HG02852 (cell line): ENCODE measurements around the gene DAB2IP.
A peak's percentile ranks its signal among the peaks of the same experiment; 100 is the strongest.

ENCODE experiments used
- ATAC-seq: cut with Tn5 transposase; IDR thresholded peaks from one replicate; pipeline ENCODE4 v1.9.1; 2021; ENCODE audit warnings: mild to moderate bottlenecking, moderate library complexity; ENCODE audit not compliant: unreplicated experiment

The DAB2IP gene

GRCh38 chr9:121700165-121700831 lies 48.9 kb downstream of the DAB2IP start:
- ATAC-seq = no peak

DNA sequence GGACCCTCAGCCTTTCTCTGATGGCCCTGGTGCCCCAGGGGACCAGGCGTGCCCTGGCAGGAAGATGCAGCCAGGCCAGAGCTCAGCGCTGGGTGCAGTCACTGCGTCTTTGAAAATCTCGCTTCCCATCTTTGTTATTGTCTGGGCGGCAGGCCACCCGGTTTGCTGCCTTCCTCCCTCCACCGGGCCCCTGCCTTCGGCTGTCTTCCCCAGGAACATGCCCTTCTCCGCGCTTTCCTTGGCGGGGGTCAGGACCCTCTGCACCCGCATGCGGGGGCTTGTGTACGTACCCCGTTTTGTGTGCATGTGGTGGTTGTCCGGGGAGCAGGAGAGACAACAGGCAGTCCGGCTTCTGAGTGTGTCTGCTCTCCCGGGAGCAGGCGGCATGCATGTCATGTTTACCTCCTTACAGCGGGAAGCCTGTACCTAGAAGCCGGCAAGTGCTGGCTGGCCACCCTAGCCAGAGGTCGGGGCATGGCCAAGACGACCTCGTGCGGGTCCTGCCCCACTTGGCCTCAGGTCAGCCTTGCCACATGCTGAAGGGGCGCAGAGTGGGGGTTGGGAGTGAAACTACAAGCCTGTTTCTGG lies 49.5 kb downstream of the DAB2IP start:
- no peak for ATAC-seq

DNA sequence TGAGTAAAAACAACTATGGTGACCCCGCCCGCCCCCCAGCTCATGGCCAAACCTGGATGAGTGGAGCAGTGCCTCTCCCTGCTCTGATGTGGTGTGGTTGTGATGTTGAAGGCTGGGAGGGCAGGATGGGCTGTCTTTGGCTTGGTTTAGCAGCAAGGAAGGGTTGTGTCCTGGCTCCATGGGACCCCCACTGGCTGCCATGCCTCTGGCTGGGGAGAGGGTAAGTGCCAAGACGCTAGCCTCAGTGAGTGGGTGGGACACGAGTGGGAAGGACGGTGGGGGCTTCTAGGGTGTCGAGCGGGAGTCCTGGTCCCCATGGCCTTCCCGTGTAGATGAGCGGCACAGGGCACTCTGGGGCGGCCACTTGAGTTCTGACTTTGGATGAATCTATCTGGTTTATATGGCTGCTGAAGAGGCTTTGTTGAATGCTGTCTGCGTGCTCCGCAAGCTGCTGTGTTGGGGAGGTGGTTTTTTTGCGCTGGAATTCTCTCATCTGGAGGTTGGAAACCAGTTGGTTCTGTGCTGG lies 50.4 kb downstream of the DAB2IP start:
- ATAC-seq = no peak

DNA sequence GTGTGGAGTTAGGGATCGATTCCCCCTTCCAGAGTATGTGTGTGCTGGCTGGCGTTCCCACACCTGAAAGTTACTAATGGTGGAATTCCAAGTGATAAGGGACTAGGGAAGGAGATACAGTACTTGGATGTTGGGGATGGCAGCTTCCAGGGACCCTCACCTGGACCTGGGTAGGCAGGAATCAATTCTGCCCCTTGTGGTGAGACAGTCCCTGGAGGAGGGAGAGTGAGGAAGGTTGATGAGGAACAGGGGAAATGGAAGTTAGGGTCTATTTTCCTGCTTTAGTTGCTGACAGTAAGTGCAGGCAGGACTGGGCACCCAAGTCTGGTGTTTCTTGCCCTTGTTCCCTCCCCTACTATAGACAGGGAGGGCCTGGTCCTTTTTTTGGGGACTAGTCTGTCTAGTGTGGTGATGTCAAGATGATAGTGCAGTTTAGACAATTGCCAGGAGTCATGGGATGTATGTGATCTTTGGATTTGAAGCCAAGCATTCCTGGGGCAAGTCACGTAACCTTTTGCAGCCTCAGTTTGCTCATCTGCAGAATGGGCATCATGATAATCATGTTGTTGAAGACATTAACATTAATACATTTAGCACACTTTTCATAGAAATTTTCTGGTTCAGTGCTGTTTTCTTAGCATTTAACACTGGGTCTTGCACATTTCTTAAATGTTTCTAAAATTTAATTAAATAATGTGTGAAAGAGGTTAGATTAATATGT lies 51.7 kb downstream of the DAB2IP start:
- ATAC-seq = no peak

DNA sequence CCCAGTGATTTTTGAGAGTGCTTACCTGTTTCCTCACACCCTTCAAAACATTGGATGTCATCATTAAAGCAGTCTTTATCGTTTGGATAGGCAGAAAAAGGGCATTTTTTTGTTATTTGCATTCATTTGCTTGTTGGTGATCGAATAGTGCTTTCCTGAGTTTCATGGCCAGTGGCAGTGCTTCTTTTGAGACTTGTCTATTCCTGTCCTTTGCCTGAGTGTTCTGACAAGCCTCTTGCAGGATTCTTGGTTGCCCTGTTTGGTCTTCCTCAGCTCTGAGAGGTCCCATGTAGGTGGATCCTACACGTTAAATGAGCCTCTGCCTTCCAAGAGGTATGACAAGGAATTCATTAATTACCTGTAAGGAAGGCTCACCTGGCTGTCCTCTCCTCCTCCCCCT lies 52.8 kb downstream of the DAB2IP start:
- ATAC-seq = no peak

- no peak for ATAC-seq
Measured at GRCh38 chr9:121706149-121706750, 54.8 kb downstream of the DAB2IP start.

DNA sequence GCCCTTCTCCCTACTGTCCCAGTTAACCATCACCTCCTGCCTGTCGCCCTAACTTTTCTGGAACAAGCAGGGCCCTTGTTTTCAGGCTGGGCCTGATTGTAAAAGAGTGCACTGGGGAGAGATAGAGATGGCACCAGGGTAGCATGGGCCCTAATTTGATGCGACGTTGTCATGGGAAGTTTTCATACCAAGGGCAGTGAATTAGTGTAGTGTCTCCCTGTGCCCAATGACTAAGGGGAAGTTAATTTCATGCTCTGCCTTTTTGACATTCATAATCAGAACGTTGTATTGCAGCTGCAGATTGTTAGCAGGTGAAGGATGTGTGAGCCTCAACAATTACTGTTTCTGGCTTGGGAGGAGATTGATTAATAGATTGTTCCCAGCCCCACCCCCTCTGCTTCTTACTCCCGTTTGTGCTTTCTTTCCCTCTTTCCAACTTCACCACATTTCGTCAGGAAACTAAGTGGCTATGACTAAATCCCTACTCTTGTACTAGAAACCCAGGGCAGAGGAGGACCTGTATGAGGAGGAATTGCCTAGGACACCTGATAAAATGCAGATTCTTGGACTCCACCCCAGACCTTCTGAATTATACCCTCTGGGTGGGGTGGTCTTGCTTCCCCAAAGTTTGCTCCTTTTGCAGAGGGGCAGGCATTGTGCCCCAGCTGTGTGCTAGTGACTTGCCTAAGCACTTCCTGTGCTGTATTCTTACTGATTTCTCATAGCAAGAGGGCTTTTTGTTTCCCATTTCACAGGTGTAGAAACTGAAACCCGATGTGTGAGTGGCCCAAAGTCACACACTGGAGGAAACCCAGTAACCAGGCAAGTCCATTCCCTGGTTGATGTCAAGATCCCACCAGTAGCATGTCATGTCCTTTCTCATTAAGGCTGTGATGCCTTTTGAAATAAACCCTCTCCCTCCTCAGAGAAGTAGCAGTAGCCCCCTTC lies 56.3 kb downstream of the DAB2IP start:
- ATAC-seq = peak; percentile 96

DNA sequence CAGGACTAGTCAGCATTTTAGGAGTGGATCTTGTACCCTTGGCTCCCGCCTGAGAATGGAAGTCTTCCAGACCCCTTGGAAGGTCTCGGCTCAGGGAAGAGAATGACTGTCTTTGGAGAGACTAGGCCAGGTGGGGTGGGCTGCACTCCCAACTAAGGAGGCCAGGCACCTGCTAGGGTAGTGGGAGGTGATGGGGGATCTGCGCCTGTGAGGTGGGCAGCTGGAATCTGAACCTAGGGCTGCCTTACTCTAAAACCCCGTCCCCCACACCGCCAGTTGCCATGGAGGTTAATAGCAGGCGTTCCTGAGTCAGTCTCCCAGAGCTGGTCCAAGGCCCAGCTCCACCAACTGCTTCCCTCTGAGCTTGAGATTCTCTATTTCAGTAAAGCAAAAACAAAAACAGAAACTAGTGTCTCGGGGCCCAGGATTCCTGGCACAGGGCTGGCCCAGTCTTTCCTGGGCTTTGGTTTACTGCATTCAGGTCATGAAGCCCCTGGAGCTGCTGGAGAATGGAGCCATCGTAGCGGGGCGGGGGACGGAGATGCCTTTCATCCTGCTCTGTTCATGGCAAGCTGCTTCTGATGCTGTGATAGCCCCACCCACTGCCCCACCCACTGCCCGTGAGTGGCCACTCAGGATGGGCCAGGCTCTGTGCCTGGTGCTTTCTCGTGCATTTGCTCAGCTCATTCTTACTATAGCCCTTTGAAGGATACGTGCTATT lies 57.5 kb downstream of the DAB2IP start:
- ATAC-seq = no peak

DNA sequence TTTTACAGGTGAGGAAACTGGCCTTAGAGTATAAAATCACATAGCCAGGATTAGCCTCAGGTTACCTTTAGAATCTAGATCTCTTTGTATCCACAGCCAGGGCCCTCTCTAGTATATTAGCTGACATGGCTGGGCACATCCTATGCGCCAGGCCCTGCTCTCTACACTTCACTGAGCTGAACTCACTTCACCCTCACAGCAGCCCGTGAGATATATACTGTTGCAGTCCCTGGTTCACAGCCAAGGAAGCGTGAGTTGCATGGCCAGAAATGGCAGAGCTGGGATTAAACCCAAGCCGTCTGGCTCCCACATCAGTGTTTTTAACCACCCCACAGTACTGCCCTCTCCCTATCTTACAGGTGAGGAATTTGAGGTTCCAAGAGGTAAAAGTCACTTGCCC lies 58.4 kb downstream of the DAB2IP start:
- ATAC-seq = no peak

- no peak for ATAC-seq
Measured at GRCh38 chr9:121711281-121711680, 59.8 kb downstream of the DAB2IP start.

DNA sequence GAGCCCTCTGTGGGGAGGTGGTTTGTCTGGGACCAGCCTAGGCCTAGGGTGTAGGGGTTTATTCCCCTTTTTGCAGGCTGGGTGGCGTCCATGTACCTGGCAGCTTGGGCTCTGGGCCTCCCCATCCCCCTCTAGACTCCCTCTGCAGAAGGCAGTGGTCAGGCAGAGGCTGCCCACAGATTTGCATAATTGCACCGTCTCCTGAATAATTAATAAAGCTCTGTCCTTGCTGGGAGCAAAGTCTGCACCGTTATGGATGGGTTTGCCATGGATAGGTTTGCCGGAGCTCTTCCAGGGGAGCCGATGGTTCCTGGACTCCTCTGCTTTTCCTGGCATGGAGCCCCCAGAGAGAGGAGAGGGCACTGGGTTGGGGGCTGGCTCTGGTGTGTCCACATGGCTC lies 60.4 kb downstream of the DAB2IP start:
- no peak for ATAC-seq

DNA sequence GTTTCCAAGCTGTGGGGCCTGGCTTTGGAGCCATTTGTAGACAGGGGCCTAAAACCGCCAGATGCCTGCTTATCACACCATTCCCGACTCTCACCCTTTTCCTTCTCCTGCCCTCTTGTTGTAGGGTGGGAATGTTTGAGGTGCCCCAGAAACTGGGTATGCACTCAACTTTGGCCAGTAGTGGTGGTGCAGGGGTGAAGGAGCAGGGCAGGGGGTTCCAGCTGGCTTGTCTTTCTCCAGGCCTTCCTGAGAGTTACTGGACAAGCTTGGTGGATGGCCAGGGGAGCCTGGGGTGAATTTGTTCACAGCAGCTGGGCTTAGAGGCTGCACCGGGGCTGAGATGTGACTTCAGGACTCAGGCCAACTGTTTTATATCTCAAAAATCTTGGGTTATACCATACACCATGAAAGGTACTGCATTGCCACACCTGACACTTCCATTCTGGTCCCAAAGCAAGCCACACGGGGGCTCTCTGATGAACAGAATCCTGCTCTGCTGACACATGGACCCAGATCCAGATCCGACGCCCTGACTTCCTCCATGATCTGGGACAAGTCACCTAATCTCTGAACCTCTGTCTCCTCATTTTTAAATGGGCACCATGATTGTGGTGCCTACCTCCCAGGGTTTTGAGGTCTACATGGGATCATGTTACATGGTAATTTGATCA lies 62.1 kb downstream of the DAB2IP start:
- ATAC-seq = no peak

DNA sequence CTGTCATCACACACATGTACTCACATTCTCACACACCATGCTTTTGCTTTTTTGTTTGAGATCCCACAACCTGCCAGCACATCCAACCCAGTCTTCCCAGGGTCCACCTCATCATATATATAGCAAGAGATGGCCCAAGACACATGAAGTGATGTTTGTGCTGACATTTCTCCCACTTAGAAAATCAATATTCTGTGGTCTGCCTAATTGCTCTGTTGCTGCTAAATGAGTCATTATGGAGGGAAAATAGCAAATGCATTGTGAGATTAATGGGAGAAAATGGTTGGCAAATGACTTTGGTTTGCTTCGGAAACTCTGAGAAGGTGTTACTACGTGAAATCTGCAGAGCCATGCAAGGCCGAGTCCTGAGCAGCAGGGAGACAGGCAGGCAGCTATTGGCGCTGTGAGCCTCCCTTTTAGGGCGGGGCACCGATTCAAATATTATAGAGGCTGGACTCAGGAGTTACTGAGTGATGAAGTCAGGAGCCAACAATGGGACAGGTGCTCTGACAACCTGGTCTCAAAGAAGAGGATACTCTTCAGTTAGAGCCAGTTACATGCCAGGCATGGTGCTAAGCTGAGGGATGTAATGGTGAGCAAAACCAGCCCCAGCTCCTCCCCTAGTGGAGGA lies 62.8 kb downstream of the DAB2IP start:
- ATAC-seq = no peak

DNA sequence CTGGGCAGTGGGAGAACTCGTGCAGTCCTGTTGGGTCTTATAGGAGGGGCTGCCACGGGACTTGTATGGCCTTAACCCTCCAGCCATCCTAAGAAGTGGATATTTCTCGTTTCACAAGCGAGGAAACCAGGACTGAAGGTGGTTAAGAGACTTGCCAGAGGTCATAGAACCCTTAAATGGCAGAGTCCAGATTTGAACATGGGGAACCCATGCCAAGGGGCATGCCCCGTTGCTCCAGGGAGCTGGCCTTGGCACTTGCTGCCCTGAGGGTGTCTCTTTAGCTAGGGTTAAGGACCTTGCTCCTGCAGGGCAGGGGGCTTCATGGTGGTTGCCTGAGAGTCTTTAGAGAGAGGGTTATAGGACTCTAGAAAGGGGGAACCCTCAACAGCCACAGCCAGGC lies 63.4 kb downstream of the DAB2IP start:
- ATAC-seq = no peak

DNA sequence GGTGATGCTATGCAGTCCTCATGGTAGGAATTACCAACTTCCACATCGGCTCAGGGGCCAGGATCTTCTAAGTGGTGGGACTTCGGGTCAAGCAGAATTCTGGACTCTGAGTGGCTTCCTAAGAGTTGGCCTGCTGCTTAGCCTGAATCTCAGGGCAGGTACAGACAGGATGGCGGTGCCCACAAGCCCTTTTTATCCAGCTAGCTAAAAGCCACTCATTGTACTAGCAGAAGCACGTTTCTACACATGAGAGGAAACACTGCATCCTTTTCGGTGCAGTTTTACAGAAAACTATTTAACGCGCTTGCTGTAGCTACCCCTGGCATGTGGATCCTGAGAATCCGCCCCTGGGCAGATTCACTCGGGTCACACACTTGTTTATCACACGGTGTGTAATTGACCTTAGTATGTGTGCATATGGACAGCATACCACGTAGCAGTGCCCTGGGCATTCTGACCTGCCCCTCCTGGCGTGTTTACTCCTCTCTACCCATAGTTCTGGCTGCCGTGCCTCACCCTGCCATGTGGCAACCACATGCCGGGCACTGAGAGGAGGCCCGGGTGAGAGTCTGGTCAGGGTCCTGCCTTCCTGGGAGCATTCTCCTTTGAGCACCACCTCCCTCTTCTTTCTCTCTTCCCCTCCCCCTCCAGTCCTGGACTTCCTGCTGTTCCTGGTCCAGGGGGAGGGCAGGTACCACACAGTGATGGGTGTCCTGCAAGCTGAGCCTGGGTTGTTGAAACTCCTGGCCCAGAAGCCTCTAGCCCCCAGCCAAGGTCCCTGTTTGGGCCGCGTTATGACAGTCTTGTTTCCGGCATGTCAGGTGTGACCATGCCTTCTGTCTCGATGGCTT lies 65.9 kb downstream of the DAB2IP start:
- no peak for ATAC-seq

DNA sequence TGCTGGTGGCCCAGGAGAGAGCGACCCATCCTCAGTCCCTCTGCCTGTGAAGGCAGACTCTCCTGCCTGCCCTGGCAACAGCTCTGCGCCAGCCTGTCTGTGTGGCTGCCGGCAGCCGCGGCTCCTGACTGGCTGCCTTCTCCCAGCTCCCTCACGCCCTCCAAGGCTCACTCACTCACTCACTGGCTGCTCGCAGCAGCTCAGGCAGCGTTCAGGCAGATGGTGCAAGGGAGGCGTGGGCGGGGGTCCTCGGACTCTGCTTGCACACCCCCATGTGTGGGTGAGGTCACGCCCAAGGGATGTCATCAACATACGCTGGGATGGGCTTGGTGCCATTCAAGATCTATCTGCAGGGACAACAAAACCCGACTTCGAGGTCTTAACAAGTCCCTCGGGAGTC lies 66.7 kb downstream of the DAB2IP start:
- ATAC-seq = no peak

GRCh38 chr9:121718501-121718900 lies 67.1 kb downstream of the DAB2IP start:
- no peak for ATAC-seq
